ENCODE data around the gene SLC8A1.
A peak's percentile ranks its signal among the peaks of the same experiment; 100 is the strongest.

Gene SLC8A1

GRCh38 chr2:40451918-40452605 lies at the start of gene SLC8A1:
Gene SLC8A1 (minus strand): TSS chr2:40452090.
- peak; percentile 35 for DNase-seq

- DNase-seq, result no peak
Measured at GRCh38 chr2:40499437-40499836, 47.5 kb upstream of the SLC8A1 start.

GRCh38 chr2:40497251-40497859 lies 45.5 kb upstream of the SLC8A1 start:
- DNase-seq, result no peak

GRCh38 chr2:40489678-40489960 lies 37.7 kb upstream of the SLC8A1 start:
- no peak for DNase-seq

- no peak for DNase-seq
Measured at GRCh38 chr2:40488927-40489677, 37.2 kb upstream of the SLC8A1 start.

GRCh38 chr2:40488101-40488601 lies 36.3 kb upstream of the SLC8A1 start:
- no peak for DNase-seq

GRCh38 chr2:40487602-40488001 lies 35.7 kb upstream of the SLC8A1 start:
- no peak for DNase-seq

- no peak for DNase-seq
Measured at GRCh38 chr2:40485854-40486253, 34.0 kb upstream of the SLC8A1 start.

GRCh38 chr2:40485318-40485717 lies 33.4 kb upstream of the SLC8A1 start:
- DNase-seq, result no peak

GRCh38 chr2:40483549-40484243 lies 31.8 kb upstream of the SLC8A1 start:
- DNase-seq, result no peak

GRCh38 chr2:40480596-40480995 lies 28.7 kb upstream of the SLC8A1 start:
- DNase-seq, result no peak

GRCh38 chr2:40480073-40480472 lies 28.2 kb upstream of the SLC8A1 start:
- no peak for DNase-seq

- DNase-seq, result no peak
Measured at GRCh38 chr2:40477361-40477760, 25.5 kb upstream of the SLC8A1 start.

- no peak for DNase-seq
Measured at GRCh38 chr2:40476436-40476835, 24.5 kb upstream of the SLC8A1 start.

GRCh38 chr2:40474306-40474705 lies 22.4 kb upstream of the SLC8A1 start:
- no peak for DNase-seq

GRCh38 chr2:40471866-40472265 lies 20.0 kb upstream of the SLC8A1 start:
- DNase-seq, result no peak

- DNase-seq, result no peak
Measured at GRCh38 chr2:40470822-40471813, 19.2 kb upstream of the SLC8A1 start.

GRCh38 chr2:40466935-40467572 lies 15.2 kb upstream of the SLC8A1 start:
- no peak for DNase-seq

- DNase-seq, result no peak
Measured at GRCh38 chr2:40466332-40466906, 14.5 kb upstream of the SLC8A1 start.

GRCh38 chr2:40463112-40463511 lies 11.2 kb upstream of the SLC8A1 start:
- no peak for DNase-seq

- no peak for DNase-seq
Measured at GRCh38 chr2:40458271-40458794, 6.4 kb upstream of the SLC8A1 start.
